ENCODE data around the gene SFSWAP. TPM values are rescaled to one million over a fixed set of nuclear protein-coding genes. Genes with fewer than 3 reads are reported as not detected.
A peak's percentile ranks its signal among the peaks of the same experiment; 100 is the strongest.
"Not testable (repeated sequence)": the region's sequence is repeated elsewhere in the genome, so short reads cannot be mapped to it uniquely, and the experiment has no call there.

The SFSWAP gene
- total RNA-seq, 2 donors from 2014 or later, result 34.2 to 41.1 TPM

- intact Hi-C loops (cut with DNase I, micrococcal nuclease), result no loop called here
- DNase-seq (peak in 1 of 2 donors; percentile 24), ATAC-seq (no peak)
Observed at GRCh38 chr12:131773582-131774221, 62.8 kb downstream of the SFSWAP start.

DNA sequence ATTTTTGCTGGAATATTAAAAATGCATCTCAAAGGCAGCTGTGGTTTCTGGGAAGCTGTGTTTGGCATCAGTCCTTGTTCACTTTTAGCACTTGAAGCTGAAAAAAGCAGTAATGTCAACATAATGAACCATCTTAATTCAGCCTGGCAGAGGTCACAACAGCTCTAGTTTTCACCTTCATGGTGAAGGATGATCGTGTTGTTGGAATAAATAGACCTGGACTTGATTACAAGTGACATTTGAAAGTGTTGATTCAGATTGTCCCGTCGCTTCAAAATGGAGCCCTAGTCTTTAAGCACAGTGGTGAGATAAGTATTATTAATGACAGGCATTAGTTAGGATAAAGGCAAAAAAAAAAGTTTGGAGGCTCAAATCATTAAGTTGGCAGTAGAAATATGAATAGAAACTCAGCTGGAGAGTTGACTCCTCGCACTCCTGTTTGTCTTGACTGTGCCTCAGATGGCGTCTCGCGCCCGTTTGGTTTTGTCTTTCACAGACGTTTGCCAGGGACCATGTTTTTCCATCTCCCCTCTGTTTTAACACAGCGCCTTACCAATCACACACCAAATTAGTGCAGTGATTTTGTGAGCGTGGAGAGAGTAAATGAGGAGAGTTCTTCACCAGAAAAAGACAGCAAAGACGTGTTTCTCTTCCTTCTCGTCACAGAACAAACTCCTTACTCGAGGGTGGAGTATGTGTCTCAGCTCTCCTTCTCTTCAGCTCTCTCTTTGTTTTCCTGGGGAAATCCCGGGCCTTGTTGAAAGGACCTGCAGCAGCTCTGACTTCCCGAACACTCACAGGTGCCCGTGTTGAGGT, 63.9 kb downstream of the SFSWAP start:
- DNase-seq (no peak), ATAC-seq (no peak)
- intact Hi-C loops (cut with DNase I, micrococcal nuclease), result no loop called here

- intact Hi-C loops (cut with DNase I, micrococcal nuclease), result no loop called here
- DNase-seq, result no peak
- ATAC-seq, result no peak
Observed at GRCh38 chr12:131775392-131776236, 64.7 kb downstream of the SFSWAP start.

- DNase-seq (no peak), ATAC-seq (no peak)
- intact Hi-C loops (cut with DNase I, micrococcal nuclease), result no loop called here
Observed at GRCh38 chr12:131776237-131776889, 65.5 kb downstream of the SFSWAP start.

DNA sequence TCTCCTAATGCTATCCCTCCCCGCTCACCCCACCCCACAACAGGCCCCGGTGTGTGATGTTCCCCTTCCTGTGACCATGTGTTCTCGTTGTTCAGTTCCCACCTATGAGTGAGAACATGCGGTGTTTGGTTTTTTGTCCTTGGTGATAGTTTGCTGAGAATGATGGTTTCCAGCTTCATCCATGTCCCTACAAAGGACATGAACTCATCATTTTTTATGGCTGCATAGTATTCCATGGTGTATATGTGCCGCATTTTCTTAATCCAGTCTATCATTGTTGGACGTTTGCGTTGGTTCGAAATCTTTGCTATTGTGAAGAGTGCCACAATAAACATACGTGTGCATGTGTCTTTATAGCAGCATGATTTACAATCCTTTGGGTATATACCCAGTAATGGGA, 66.4 kb downstream of the SFSWAP start:
- ATAC-seq; intact Hi-C loops (cut with DNase I, micrococcal nuclease); DNase-seq: not testable (repeated sequence)

DNA sequence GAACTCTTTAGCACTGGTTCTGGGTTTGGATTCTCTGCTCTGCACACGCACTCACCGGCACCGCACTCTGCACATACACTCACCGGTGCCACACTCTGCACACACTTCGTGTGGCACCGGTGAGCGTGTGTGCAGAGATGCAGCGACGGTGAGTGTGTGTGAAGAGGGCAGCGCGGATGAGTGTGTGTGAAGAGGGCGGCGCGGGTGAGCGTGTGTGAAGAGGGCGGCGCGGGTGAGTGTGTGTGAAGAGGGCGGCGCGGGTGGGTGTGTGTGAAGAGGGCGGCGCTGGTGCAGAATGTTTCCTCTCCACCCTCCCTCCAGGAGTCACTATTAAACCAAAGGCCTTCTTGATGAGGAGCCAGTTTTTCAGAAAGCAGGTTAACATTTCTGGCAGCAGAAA, 68.1 kb downstream of the SFSWAP start:
- DNase-seq (no peak), ATAC-seq (no peak)
- intact Hi-C loops (cut with DNase I, micrococcal nuclease), result no loop called here

DNA sequence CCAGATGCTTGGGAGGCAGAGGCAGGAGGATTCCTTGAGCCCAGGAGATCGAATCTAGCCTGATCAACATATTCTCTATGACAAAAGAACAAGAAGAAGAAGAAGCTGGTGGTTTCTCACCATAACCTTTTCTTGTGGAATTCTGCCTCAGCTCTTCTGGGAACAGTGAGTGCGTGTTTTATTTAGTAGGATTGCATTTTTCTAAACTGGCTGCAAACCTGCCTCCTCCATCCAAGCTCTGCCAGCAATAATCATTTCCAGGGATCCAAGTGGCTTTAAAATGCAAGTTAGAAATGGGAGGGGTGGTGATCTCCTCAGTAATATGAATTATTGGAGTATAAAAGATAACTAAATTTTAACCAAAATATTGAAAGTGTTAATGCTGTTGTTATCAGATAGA, 71.2 kb downstream of the SFSWAP start:
- intact Hi-C loops (cut with DNase I, micrococcal nuclease), result no loop called here
- ATAC-seq (no peak), DNase-seq (no peak)

- ATAC-seq, result no peak
- intact Hi-C loops (cut with DNase I, micrococcal nuclease), result no loop called here
- no peak for DNase-seq
Observed at GRCh38 chr12:131783915-131784541, 73.1 kb downstream of the SFSWAP start.

- ATAC-seq (no peak), DNase-seq (no peak)
- intact Hi-C loops (cut with DNase I, micrococcal nuclease), result no loop called here
Observed at GRCh38 chr12:131784909-131785762, 74.2 kb downstream of the SFSWAP start.

DNA sequence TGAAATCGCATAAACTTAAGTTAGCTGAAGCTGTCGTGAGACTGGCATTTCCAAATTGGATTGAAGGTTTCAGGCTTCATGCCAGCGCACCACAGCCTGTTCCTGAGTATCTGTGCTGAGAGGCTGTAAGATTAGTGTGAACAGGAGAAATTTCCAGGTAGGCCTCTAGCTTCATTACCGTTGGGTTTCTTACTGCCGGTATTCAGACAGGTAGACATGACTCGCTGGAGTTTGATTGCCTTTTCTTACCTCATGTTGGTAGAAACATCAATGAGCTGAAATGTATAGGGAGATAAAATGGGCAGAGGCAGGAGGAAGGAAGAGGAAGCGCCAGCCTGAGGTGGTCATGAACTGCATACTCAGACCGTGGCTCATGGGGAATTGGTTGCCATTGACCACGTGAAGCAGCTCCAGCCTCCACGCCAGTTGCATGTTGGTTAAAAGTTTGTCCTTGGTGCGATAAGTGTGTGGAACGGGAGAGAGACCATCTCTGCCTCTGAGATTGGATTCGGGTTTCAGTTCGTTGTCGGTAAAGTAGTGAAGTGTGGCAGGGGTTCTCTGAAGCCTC, 75.0 kb downstream of the SFSWAP start:
- intact Hi-C loops (cut with DNase I, micrococcal nuclease), result no loop called here
- DNase-seq, result no peak
- no peak for ATAC-seq

- intact Hi-C loops (cut with DNase I, micrococcal nuclease), result no loop called here
Observed at GRCh38 chr12:131786331-131786730, 75.4 kb downstream of the SFSWAP start.

GRCh38 chr12:131787143-131787660, 76.3 kb downstream of the SFSWAP start:
- intact Hi-C loops (cut with DNase I, micrococcal nuclease), result no loop called here
- DNase-seq (no peak), ATAC-seq (no peak)

More at GRCh38 chr12:131786331-131786730, 75.4 kb downstream of the SFSWAP start:
- ATAC-seq (peak; percentile 16), DNase-seq (no peak)

- intact Hi-C loops (cut with DNase I, micrococcal nuclease), result no loop called here
- ATAC-seq (no peak), DNase-seq (no peak)
Observed at GRCh38 chr12:131788070-131788469, 77.2 kb downstream of the SFSWAP start.

DNA sequence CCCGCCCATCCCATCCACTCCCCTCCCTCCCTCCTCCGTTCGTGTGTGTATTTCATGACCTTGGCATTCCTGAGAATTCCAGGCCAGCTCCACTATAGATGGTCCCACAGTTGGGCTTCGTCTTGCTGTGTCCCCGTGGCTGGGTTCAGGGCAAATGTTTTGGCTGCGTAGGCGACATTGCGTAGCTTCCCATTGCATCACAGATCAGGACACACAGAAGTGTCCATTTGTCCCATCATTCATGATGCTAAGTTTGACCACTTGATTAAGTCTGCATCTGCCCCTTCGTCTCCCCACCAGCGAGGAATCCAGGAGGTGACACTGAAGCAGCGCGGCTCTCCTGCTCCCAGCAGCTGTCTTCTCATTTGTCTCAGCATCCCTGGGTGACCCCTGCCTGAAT, 78.7 kb downstream of the SFSWAP start:
- ATAC-seq (no peak), DNase-seq (no peak)
- intact Hi-C loops (cut with DNase I, micrococcal nuclease), result no loop called here

GRCh38 chr12:131793243-131794022, 82.5 kb downstream of the SFSWAP start:
- DNase-seq (no peak), ATAC-seq (no peak)
- intact Hi-C loops (cut with DNase I, micrococcal nuclease), result no loop called here

GRCh38 chr12:131794061-131794460, 83.2 kb downstream of the SFSWAP start:
- ATAC-seq (no peak), DNase-seq (no peak)
- intact Hi-C loops (cut with DNase I, micrococcal nuclease), result no loop called here

Data from left colon (tissue), 2 donors.